NB4 (cell line): ENCODE results near the gene STK33.

ENCODE experiments used
- MYC ChIP-seq: IDR thresholded peaks from 2 replicates; pipeline ENCODE4 v1.6.1; 2011; ENCODE audit warnings: low read depth, low read length
- POLR2A ChIP-seq: IDR thresholded peaks from 2 replicates; pipeline ENCODE4 v1.6.1; 2011; ENCODE audit warnings: mild to moderate bottlenecking; ENCODE audit not compliant: insufficient read length; ENCODE audit errors: extremely low read depth

DNA sequence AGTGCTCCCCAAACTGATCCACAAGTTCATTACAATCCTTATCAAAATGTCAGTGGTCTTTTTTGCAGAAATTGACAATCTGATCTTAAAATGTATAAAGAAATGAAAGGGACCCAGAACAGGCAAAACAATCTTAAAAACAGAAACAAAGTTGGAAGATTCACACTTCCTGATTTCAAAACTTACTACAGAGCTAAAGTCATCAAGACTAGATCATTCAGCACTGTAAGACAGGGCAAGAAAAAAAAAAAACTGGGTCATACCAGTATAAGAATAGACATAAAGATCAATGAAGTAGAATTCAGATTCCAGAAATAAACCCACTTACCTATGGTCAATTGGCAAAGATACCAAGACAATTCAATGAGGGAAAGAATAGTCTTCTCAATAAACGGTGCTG lies 4.5 kb upstream of the STK33 start:
- TF ChIP-seq MYC: no peak
- no peak for TF ChIP-seq POLR2A
